AG09309 (cell line): Measurements from ENCODE around the gene COQ5.
A peak's percentile ranks its signal among the peaks of the same experiment; 100 is the strongest.
"Not testable (repeated sequence)": the region's sequence is repeated elsewhere in the genome, so short reads cannot be mapped to it uniquely, and the experiment has no call there.

ENCODE experiments used
- DNase-seq: peaks from one replicate; pipeline ENCODE4 v3.0.0-alpha.2; 2010; ENCODE audit warnings: low read depth
- H3K4me3 ChIP-seq: 2 replicates; pipeline ENCODE4 v1.5.1; 2011; ENCODE audit warnings: mild to moderate bottlenecking, low read depth, low read length, moderate library complexity; ENCODE audit not compliant: control insufficient read depth
- TF ChIP-seq, protein P1 (sequence below): IDR thresholded peaks from 2 replicates; pipeline ENCODE4 v1.5.1; 2011; ENCODE audit warnings: mild to moderate bottlenecking, low read depth, low read length, inconsistent platforms; ENCODE audit not compliant: insufficient read depth, control insufficient read depth; ENCODE audit errors: missing control alignments

The COQ5 gene

DNA sequence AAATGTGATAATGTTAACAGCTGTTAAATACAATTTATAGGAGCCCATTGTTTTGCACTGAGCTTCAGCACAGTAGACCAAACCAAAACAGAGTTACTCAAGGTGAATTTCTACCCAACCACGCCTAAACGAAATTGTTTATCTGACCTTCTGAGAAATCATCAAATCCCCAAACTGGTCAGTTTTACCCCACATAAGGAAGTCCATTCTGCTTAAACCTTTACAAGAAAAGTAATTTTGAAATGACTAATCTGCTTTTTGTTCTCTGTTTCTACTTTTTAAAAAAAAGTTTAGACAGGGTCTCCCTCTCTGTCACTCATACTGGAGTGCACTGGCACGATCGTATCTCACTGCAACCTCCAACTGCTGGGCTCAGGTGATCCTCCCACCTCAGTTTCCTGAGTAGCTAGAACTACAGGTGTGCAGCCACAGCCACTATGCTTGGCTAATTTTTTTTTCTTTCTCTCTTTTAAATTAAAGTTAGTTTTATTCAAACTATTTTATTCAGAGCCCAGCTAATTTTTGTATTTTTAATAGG is 3.8 kb upstream of the COQ5 start:
- no peak for DNase-seq
- no peak overlapping the region for H3K4me3 ChIP-seq
- TF ChIP-seq, protein P1, sequence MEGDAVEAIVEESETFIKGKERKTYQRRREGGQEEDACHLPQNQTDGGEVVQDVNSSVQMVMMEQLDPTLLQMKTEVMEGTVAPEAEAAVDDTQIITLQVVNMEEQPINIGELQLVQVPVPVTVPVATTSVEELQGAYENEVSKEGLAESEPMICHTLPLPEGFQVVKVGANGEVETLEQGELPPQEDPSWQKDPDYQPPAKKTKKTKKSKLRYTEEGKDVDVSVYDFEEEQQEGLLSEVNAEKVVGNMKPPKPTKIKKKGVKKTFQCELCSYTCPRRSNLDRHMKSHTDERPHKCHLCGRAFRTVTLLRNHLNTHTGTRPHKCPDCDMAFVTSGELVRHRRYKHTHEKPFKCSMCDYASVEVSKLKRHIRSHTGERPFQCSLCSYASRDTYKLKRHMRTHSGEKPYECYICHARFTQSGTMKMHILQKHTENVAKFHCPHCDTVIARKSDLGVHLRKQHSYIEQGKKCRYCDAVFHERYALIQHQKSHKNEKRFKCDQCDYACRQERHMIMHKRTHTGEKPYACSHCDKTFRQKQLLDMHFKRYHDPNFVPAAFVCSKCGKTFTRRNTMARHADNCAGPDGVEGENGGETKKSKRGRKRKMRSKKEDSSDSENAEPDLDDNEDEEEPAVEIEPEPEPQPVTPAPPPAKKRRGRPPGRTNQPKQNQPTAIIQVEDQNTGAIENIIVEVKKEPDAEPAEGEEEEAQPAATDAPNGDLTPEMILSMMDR = no peak

DNA sequence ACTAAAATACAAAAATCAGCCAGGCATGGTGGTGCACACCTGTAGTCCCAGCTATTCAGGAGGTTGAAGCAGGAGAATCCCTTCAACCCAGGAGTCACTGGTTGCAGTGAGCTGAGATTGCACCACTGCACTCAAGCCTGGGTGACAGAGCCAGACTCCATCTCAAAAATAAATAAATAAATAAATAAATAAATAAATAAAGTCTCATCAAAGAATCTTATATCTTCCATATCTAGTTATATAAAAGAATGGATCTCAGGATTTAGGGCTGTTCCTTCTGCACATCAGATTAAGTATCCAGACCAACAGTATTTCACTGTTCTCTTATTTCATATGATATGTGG is 1.4 kb upstream of the COQ5 start:
- peak overlapping the region; percentile 85; the same call in 1 of the 2 replicates for H3K4me3 ChIP-seq
- DNase-seq = not testable (repeated sequence)

DNA sequence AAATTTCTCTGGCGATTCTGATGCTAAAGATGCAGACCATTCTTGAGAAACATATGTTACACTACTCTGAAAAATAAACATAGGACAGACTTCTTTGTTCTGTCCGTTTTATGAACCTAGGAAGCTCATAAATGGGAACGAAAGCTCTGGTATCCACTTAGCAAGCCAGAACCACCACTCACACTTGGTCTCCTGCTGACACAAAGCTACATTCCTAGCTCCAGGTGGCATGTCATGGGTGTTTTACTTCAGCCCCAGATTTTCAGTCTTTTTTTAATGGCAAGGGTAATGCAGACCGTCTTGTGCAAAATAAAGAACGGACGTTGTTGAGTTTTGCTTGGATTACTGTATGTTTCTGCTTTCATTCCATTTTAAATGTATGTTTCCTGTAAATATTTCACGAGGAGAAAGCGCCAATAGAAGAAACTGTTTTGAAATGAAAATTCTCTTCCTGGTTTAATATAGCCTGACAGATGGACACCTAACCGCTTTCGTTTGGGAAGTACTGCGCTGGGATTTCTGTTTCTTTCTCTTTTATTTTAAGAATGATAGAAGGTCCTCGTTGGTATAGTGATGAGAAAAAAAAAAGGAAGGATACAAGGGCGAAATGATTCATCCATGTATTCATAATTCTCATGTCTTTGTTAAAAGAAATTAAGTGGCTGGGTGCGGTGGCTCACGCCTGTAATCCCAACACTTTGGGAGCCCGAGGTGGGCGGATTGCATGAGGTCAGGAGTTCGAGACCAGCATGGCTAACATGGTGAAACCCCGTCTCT is 871 bp upstream of the COQ5 start:
- peak overlapping the region; percentile 85 for H3K4me3 ChIP-seq
- TF ChIP-seq, protein P1 = peak; percentile 18
- DNase-seq = no peak

DNA sequence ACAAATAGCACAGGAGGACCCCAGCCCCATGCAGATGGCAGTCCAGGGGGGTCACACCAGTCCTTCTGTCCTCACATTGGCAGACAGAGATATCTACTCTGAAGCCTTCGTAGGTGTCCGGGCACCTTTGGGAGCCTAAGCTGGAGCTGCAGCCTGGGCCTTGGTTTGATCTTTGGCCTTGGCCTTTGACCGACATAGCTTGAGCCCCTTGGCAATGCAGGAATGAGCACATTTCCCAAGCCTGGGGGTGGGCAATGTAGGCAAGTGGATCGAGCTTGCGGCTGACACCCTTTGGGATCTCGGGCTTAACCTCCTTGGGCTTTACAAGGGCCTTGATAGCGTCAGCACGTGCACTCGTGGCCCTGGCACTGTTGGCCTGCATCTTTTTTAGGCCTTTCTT is 6.4 kb downstream of the COQ5 start:
- DNase-seq = no peak
- TF ChIP-seq, protein P1 = no peak
- no peak overlapping the region for H3K4me3 ChIP-seq

DNA sequence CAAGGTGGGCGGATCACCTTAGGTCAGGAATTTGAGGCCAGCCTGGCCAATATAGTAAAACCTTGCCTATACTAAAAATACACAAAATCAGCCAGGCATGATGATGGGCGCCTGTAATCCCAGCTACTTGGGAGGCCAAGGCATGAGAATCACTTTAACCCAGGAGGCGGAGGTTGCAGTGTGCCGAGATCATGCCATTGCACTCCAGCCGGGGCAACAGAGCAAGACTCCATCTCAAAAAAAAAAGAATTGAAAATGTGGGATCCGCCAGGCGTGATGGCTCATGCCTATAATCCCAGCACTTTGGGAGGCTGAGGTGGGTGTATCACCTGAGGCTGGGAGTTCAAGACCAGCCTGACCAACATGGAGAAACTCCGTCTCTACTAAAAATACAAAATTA is 9.6 kb downstream of the COQ5 start:
- not testable (repeated sequence) for H3K4me3 ChIP-seq, DNase-seq

DNA sequence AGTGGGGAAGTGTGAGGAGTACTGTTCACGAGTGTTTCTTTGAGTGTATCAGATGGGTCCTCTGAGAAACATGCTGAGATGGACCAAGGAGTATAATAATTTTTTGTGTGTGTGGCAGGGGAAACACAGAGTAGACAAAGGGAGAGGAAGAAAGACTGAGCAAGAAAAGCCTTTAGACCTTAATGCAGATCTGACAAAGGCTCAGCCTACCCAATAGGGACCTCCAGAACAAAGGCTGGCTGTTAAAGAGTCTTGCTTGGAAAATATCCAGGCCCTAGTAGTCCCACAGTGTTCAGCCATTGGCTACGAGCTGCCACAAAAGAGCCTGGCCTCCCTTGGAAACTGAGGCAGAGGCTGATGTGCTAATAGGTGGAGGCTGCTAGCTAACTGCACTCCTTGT is 13.5 kb downstream of the COQ5 start:
- TF ChIP-seq, protein P1 = no peak
- no peak overlapping the region for H3K4me3 ChIP-seq
- DNase-seq = no peak

DNA sequence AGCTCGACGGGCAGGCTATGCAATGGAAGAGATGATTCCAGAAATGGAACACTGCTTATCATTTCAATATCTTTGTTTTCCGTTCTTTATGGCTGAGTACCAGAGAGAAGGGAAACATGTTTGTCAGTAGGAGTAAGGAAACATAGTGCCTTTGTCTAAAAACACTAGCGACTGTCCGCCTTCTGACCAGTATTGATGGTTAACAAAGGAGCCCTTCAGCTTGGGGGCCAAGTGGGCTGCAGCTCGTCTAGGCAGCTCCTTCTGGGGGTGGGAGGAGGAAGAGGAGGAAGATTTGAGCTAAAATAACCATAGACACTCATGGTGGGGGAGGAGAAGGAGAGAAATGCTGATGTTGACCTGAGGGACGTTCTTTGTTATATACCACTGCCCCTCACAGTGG is 15.0 kb downstream of the COQ5 start:
- TF ChIP-seq, protein P1 = no peak
- no peak overlapping the region for H3K4me3 ChIP-seq
- DNase-seq = no peak

DNA sequence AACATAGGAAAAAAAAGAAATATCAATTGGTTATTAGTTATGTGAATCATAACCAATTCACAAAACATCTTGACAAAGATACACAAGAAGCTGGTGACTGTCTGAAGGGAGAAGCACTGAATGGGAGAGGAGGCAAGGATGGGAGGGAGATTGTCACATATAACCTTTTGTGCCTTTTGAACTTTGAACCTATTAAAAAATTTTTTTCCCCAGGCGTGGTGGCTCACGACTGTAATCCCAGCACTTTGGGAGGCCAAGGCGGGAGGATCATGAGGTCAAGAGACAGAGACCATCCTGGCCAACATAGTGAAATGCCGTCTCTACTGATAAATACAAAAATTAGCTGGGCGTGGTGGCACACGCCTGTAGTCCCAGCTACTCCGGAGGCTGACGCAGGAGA is 20.4 kb downstream of the COQ5 start:
- TF ChIP-seq, protein P1 = no peak
- DNase-seq = no peak
- H3K4me3 ChIP-seq = no peak overlapping the region
